Measurements from ENCODE around the gene RERE.

DNA sequence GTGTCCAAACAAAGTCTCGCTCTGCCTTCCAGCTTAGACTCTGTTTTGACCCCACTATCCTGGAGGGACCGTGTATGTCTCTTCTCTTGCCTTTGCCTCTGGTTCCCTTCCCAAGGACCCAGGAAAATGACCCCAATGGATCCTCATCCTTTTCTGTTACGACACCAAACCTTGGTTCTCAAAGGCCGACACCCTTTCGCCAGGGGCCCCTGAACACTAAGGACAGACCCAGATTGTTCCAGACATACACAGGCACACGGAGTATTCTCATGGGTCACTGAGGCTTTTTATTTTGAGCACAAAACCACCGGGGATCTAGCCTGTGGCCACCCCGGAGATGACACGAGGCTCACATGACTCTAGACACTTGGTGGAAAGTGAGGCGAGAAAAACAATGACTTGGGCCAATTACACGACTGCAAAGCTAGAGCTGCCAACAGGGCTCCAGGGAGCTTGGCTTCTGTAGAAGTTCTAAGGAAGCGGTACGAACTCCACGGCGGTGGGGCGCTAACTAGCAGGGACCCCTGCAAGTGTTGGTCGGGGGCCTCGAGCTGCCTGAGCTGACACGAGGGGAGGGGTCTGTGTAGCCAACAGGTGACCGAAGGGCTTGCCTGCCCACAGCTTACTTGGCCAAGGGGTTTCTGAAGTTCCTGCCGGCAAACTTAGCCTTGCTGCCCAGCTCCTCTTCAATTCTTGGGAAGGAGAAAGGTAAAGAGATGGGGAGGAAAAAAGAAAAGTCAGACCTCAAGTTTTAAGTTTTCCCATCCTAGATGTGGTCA lies 43.5 kb upstream of the RERE start:
- TF ChIP-seq, protein P1, sequence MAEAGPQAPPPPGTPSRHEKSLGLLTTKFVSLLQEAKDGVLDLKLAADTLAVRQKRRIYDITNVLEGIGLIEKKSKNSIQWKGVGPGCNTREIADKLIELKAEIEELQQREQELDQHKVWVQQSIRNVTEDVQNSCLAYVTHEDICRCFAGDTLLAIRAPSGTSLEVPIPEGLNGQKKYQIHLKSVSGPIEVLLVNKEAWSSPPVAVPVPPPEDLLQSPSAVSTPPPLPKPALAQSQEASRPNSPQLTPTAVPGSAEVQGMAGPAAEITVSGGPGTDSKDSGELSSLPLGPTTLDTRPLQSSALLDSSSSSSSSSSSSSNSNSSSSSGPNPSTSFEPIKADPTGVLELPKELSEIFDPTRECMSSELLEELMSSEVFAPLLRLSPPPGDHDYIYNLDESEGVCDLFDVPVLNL (CRISPR knock-in tag; IDR thresholded peaks at IDR 0.05; ENCODE audit: borderline replicate concordance, low read depth) = no peak
- TF ChIP-seq, protein P2, sequence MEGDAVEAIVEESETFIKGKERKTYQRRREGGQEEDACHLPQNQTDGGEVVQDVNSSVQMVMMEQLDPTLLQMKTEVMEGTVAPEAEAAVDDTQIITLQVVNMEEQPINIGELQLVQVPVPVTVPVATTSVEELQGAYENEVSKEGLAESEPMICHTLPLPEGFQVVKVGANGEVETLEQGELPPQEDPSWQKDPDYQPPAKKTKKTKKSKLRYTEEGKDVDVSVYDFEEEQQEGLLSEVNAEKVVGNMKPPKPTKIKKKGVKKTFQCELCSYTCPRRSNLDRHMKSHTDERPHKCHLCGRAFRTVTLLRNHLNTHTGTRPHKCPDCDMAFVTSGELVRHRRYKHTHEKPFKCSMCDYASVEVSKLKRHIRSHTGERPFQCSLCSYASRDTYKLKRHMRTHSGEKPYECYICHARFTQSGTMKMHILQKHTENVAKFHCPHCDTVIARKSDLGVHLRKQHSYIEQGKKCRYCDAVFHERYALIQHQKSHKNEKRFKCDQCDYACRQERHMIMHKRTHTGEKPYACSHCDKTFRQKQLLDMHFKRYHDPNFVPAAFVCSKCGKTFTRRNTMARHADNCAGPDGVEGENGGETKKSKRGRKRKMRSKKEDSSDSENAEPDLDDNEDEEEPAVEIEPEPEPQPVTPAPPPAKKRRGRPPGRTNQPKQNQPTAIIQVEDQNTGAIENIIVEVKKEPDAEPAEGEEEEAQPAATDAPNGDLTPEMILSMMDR (IDR thresholded peaks at IDR 0.05) = no peak
- TF ChIP-seq ETV6 (CRISPR knock-in tag; IDR thresholded peaks at IDR 0.05) = no peak
- TF ChIP-seq ESRRA (CRISPR knock-in tag; IDR thresholded peaks at IDR 0.05; ENCODE audit: borderline replicate concordance) = no peak

Data from WTC11 (cell line).